GM12873 (cell line): ENCODE data around the gene TRAF3IP1.

Source experiments
- CTCF ChIP-seq: IDR thresholded peaks from 2 replicates; pipeline ENCODE4 v1.5.1; 2012; ENCODE audit warnings: low read depth, mild to moderate bottlenecking, moderate library complexity, low read length, control low read depth; ENCODE audit not compliant: insufficient read depth; ENCODE audit errors: missing control alignments

Gene TRAF3IP1

GRCh38 chr2:238389988-238390589, 69.8 kb downstream of the TRAF3IP1 start:
- TF ChIP-seq CTCF = no peak

- no peak for TF ChIP-seq CTCF
Measured at GRCh38 chr2:238391042-238391689, 70.8 kb downstream of the TRAF3IP1 start.

DNA sequence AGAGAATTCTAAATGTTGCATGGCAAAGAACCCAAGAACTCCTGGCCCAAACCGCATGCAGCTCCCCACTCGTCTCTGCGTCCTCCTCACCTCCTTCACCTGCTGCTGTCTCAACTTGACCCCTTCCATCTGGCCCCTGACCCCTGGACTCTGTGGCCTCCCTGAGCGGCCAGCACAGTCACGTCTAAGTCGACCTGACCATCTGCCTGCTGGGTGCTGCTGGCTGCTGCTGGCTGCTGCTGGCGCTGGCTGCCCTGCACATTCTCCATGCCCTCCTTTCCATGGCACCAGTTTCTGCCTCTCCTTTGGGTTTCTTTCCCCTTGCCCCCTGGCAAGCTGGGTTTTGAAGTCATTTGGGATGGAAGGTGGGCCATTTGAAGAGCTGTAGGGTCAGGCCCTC, 76.3 kb downstream of the TRAF3IP1 start:
- TF ChIP-seq CTCF = no peak

DNA sequence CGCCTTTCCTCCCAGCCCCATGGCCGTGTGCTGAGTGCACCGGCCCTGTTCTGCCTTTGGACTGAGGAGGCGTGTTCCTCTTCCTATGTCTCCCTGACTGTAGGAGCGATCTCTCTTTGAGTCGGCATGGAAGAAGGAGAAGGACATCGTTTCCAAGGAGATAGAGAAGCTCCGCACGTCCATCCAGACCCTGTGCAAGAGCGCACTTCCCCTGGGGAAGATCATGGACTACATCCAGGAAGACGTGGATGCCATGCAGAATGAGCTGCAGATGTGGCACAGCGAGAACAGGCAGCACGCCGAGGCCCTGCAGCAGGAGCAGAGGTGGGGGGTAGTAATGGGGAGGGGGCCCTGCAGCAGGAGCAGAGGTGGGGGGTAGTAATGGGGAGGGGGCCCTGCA, 77.0 kb downstream of the TRAF3IP1 start:
- no peak for TF ChIP-seq CTCF

DNA sequence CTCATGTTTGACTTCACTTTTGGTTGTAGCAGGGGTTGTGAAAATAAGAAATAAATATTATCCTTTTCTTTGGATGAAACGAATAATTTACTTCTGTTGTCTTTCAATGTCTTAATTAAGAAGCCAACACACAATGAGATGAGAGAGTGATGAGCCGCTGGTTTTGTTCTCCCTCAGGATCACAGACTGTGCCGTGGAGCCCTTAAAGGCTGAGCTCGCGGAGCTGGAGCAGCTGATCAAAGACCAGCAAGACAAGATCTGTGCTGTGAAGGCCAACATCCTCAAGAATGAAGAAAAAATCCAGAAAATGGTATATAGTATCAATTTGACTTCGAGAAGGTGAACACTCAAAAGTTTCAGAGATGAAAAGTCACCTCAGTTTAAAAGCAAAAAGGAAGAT, 78.3 kb downstream of the TRAF3IP1 start:
- no peak for TF ChIP-seq CTCF

DNA sequence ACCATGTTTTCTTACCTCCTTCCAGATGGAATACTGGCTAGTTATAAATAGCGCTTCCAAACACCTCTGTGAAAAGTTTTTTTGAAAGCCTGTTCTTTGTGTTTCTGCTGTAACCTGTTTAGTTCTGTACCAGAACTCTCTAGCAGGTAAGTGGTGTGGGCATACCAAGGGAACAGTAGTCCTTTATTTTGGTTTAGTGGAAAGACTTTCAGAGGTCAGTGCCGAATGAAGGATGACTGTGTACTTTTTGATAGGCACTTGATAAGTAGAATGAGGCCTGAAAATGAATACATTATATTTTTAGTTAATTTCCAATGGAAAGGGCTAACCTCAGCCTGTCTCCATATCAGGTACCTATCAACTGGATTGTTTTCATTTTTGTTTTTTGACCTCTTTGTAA, 78.8 kb downstream of the TRAF3IP1 start:
- TF ChIP-seq CTCF = no peak

- no peak for TF ChIP-seq CTCF
Measured at GRCh38 chr2:238401551-238401950, 81.2 kb downstream of the TRAF3IP1 start.
